ENCODE results near the gene PHF10. TPM values are rescaled to one million over a fixed set of nuclear protein-coding genes. Genes with fewer than 3 reads are reported as not detected.

PHF10 gene
- total RNA-seq, 1 experiment from 2014 or later, result 65.9 TPM

- no peak for DNase-seq (ENCODE audit: low read depth)
- in situ Hi-C loops (cut with HindIII; ENCODE audit: low pct_unique_long_range_greater_than_20kb, low sequenced_read_pairs), result no loop called here
Observed at GRCh38 chr6:169695131-169695530, 29.2 kb downstream of the PHF10 start.

- in situ Hi-C loops (cut with HindIII; ENCODE audit: low pct_unique_long_range_greater_than_20kb, low sequenced_read_pairs), result no loop called here
- DNase-seq (ENCODE audit: low read depth), result no peak
Observed at GRCh38 chr6:169692516-169692915, 31.8 kb downstream of the PHF10 start.

GRCh38 chr6:169691260-169691659 is 33.0 kb downstream of the PHF10 start:
- in situ Hi-C loops (cut with HindIII; ENCODE audit: low pct_unique_long_range_greater_than_20kb, low sequenced_read_pairs), result no loop called here
- DNase-seq (ENCODE audit: low read depth), result no peak

- in situ Hi-C loops (cut with HindIII; ENCODE audit: low pct_unique_long_range_greater_than_20kb, low sequenced_read_pairs), result no loop called here
- peak; percentile 42 for DNase-seq (ENCODE audit: low read depth)
Observed at GRCh38 chr6:169689287-169689686, 35.0 kb downstream of the PHF10 start.

GRCh38 chr6:169685860-169686259 is 38.4 kb downstream of the PHF10 start:
- in situ Hi-C loops (cut with HindIII; ENCODE audit: low pct_unique_long_range_greater_than_20kb, low sequenced_read_pairs), result no loop called here

GRCh38 chr6:169684056-169684455 is 40.2 kb downstream of the PHF10 start:
- DNase-seq (ENCODE audit: low read depth), result no peak
- in situ Hi-C loops (cut with HindIII; ENCODE audit: low pct_unique_long_range_greater_than_20kb, low sequenced_read_pairs), result no loop called here

More at GRCh38 chr6:169685860-169686259, 38.4 kb downstream of the PHF10 start:
- no peak for DNase-seq (ENCODE audit: low read depth)

- DNase-seq (ENCODE audit: low read depth), result no peak
- in situ Hi-C loops (cut with HindIII; ENCODE audit: low pct_unique_long_range_greater_than_20kb, low sequenced_read_pairs), result no loop called here
Observed at GRCh38 chr6:169678342-169678741, 46.0 kb downstream of the PHF10 start.

GRCh38 chr6:169677096-169677495 is 47.2 kb downstream of the PHF10 start:
- DNase-seq (ENCODE audit: low read depth), result no peak
- in situ Hi-C loops (cut with HindIII; ENCODE audit: low pct_unique_long_range_greater_than_20kb, low sequenced_read_pairs), result no loop called here

GRCh38 chr6:169675011-169675410 is 49.3 kb downstream of the PHF10 start:
- in situ Hi-C loops (cut with HindIII; ENCODE audit: low pct_unique_long_range_greater_than_20kb, low sequenced_read_pairs), result no loop called here
- no peak for DNase-seq (ENCODE audit: low read depth)

- in situ Hi-C loops (cut with HindIII; ENCODE audit: low pct_unique_long_range_greater_than_20kb, low sequenced_read_pairs), result no loop called here
- DNase-seq (ENCODE audit: low read depth), result no peak
Observed at GRCh38 chr6:169671563-169671962, 52.7 kb downstream of the PHF10 start.

- DNase-seq (ENCODE audit: low read depth), result no peak
Observed at GRCh38 chr6:169669889-169670288, 54.4 kb downstream of the PHF10 start.

GRCh38 chr6:169669147-169669546 is 55.2 kb downstream of the PHF10 start:
- no peak for DNase-seq (ENCODE audit: low read depth)
- in situ Hi-C loops (cut with HindIII; ENCODE audit: low pct_unique_long_range_greater_than_20kb, low sequenced_read_pairs), result no loop called here

More at GRCh38 chr6:169669889-169670288, 54.4 kb downstream of the PHF10 start:
- in situ Hi-C loops (cut with HindIII; ENCODE audit: low pct_unique_long_range_greater_than_20kb, low sequenced_read_pairs), result no loop called here

- in situ Hi-C loops (cut with HindIII; ENCODE audit: low pct_unique_long_range_greater_than_20kb, low sequenced_read_pairs), result no loop called here
- no peak for DNase-seq (ENCODE audit: low read depth)
Observed at GRCh38 chr6:169668203-169668847, 56.0 kb downstream of the PHF10 start.

GRCh38 chr6:169667716-169668115 is 56.6 kb downstream of the PHF10 start:
- in situ Hi-C loops (cut with HindIII; ENCODE audit: low pct_unique_long_range_greater_than_20kb, low sequenced_read_pairs), result no loop called here
- DNase-seq (ENCODE audit: low read depth), result no peak

GRCh38 chr6:169666441-169666840 is 57.9 kb downstream of the PHF10 start:
- in situ Hi-C loops (cut with HindIII; ENCODE audit: low pct_unique_long_range_greater_than_20kb, low sequenced_read_pairs), result no loop called here
- DNase-seq (ENCODE audit: low read depth), result no peak

- in situ Hi-C loops (cut with HindIII; ENCODE audit: low pct_unique_long_range_greater_than_20kb, low sequenced_read_pairs), result no loop called here
- no peak for DNase-seq (ENCODE audit: low read depth)
Observed at GRCh38 chr6:169665289-169665688, 59.0 kb downstream of the PHF10 start.

GRCh38 chr6:169664227-169664626 is 60.1 kb downstream of the PHF10 start:
- in situ Hi-C loops (cut with HindIII; ENCODE audit: low pct_unique_long_range_greater_than_20kb, low sequenced_read_pairs), result no loop called here

GRCh38 chr6:169663468-169663867 is 60.8 kb downstream of the PHF10 start:
- in situ Hi-C loops (cut with HindIII; ENCODE audit: low pct_unique_long_range_greater_than_20kb, low sequenced_read_pairs), result no loop called here
- DNase-seq (ENCODE audit: low read depth), result no peak

More at GRCh38 chr6:169664227-169664626, 60.1 kb downstream of the PHF10 start:
- no peak for DNase-seq (ENCODE audit: low read depth)

- in situ Hi-C loops (cut with HindIII; ENCODE audit: low pct_unique_long_range_greater_than_20kb, low sequenced_read_pairs), result no loop called here
- DNase-seq (ENCODE audit: low read depth), result no peak
Observed at GRCh38 chr6:169661391-169661756, 62.9 kb downstream of the PHF10 start.

- DNase-seq (ENCODE audit: low read depth), result no peak
- in situ Hi-C loops (cut with HindIII; ENCODE audit: low pct_unique_long_range_greater_than_20kb, low sequenced_read_pairs), result no loop called here
Observed at GRCh38 chr6:169660751-169661390, 63.4 kb downstream of the PHF10 start.
